Stimulated activated CD8-positive, alpha-beta memory T cell treated with anti-CD3 and anti-CD28 coated beads, Interleukin-12 subunit alpha, Interleukin-12 subunit beta, amount 100 ng/mL, for 4 hours (primary cell): ENCODE results near the gene MYL3.
A peak's percentile ranks its signal among the peaks of the same experiment; 100 is the strongest.

Experiments used
- DNase-seq: peaks from one replicate; pipeline ENCODE4 v3.0.0-alpha.2; 2020; ENCODE audit warnings: low read depth

MYL3 gene

GRCh38 chr3:46849686-46850467 lies 13.4 kb downstream of the MYL3 start:
- DNase-seq = no peak

GRCh38 chr3:46849045-46849631 lies 14.1 kb downstream of the MYL3 start:
- no peak for DNase-seq

GRCh38 chr3:46848271-46849044 lies 14.8 kb downstream of the MYL3 start:
- no peak for DNase-seq

- DNase-seq = no peak
Measured at GRCh38 chr3:46847744-46848143, 15.5 kb downstream of the MYL3 start.

- no peak for DNase-seq
Measured at GRCh38 chr3:46846624-46847542, 16.4 kb downstream of the MYL3 start.

GRCh38 chr3:46845860-46846623 lies 17.2 kb downstream of the MYL3 start:
- peak; percentile 53 for DNase-seq

- DNase-seq = no peak
Measured at GRCh38 chr3:46845397-46845859, 17.8 kb downstream of the MYL3 start.

GRCh38 chr3:46844881-46845312 lies 18.3 kb downstream of the MYL3 start:
- DNase-seq = no peak

GRCh38 chr3:46844397-46844796 lies 18.8 kb downstream of the MYL3 start:
- DNase-seq = no peak

- DNase-seq = no peak
Measured at GRCh38 chr3:46843508-46843907, 19.7 kb downstream of the MYL3 start.

GRCh38 chr3:46840491-46840890 lies 22.8 kb downstream of the MYL3 start:
- DNase-seq = no peak

GRCh38 chr3:46838301-46838700 lies 24.9 kb downstream of the MYL3 start:
- DNase-seq = no peak

- DNase-seq = no peak
Measured at GRCh38 chr3:46835491-46835890, 27.8 kb downstream of the MYL3 start.

- DNase-seq = no peak
Measured at GRCh38 chr3:46835054-46835453, 28.2 kb downstream of the MYL3 start.

GRCh38 chr3:46833346-46834300 lies 29.6 kb downstream of the MYL3 start:
- no peak for DNase-seq

- no peak for DNase-seq
Measured at GRCh38 chr3:46831841-46832240, 31.4 kb downstream of the MYL3 start.

- no peak for DNase-seq
Measured at GRCh38 chr3:46831316-46831715, 31.9 kb downstream of the MYL3 start.

- no peak for DNase-seq
Measured at GRCh38 chr3:46830801-46831200, 32.4 kb downstream of the MYL3 start.

- no peak for DNase-seq
Measured at GRCh38 chr3:46829699-46830208, 33.5 kb downstream of the MYL3 start.

- no peak for DNase-seq
Measured at GRCh38 chr3:46825450-46825849, 37.8 kb downstream of the MYL3 start.
